ENCODE data around the gene RAB31. TPM values are rescaled to one million over a fixed set of nuclear protein-coding genes. Genes with fewer than 3 reads are reported as not detected.

The RAB31 gene
- total and polyA plus RNA-seq, 8 donors, result 1.4 to 28.2 (median 4.5) TPM

DNA sequence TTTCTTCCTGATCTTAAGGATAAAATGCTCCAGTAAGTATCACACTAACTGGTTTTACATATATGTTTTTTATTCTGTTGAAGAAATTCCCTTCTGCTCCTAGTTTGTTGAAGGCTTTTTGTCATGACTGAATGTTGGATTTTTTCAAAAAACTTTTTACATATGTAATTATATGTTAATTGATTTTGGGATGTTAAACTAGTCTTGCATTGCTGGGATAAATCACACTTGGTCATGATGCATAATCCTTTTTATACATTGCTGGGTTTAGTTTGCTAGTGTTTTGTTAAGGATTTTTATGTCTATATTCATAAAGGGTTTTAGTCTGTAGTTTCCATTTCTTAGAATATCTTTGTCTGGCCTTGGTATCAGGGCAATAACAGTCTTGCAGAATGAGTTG is 112.0 kb downstream of the RAB31 start:
- Histone ChIP-seq H3K27ac (no peak overlapping the region), H3K9me3 (no peaks in the 10 kb centered on the region), H3K4me1 (peaks cover 0 to 7% (median 0%) of the 10 kb centered on the region in 3 donors), H3K36me3 (no peaks in the 10 kb centered on the region), H3K4me3 (no peak overlapping the region), H3K27me3 (no peaks in the 10 kb centered on the region)
- ATAC-seq (no peak), DNase-seq (no peak), FAIRE-seq (no peak)
- TF ChIP-seq, protein P1, sequence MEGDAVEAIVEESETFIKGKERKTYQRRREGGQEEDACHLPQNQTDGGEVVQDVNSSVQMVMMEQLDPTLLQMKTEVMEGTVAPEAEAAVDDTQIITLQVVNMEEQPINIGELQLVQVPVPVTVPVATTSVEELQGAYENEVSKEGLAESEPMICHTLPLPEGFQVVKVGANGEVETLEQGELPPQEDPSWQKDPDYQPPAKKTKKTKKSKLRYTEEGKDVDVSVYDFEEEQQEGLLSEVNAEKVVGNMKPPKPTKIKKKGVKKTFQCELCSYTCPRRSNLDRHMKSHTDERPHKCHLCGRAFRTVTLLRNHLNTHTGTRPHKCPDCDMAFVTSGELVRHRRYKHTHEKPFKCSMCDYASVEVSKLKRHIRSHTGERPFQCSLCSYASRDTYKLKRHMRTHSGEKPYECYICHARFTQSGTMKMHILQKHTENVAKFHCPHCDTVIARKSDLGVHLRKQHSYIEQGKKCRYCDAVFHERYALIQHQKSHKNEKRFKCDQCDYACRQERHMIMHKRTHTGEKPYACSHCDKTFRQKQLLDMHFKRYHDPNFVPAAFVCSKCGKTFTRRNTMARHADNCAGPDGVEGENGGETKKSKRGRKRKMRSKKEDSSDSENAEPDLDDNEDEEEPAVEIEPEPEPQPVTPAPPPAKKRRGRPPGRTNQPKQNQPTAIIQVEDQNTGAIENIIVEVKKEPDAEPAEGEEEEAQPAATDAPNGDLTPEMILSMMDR (IDR thresholded peaks at IDR 0.05), result no peak
- intact Hi-C loops (cut with DNase I), result no loop called here

GRCh38 chr18:9820719-9821118 is 112.6 kb downstream of the RAB31 start:
- ATAC-seq (no peak), FAIRE-seq (no peak), DNase-seq (no peak)
- H3K36me3 ChIP-seq, result no peaks in the 10 kb centered on the region
- no peaks in the 10 kb centered on the region for H3K27me3 ChIP-seq
- TF ChIP-seq, protein P1 (IDR thresholded peaks at IDR 0.05), result no peak
- no peaks in the 10 kb centered on the region for H3K9me3 ChIP-seq
- H3K4me1 ChIP-seq, result peaks cover 0 to 13% (median 0%) of the 10 kb centered on the region in 3 donors
- intact Hi-C loops (cut with DNase I), result no loop called here
- WGBS, 2 donors, result 75 to 82% methylated on average over 4 of the region's 4 CpGs
- no peak overlapping the region for H3K4me3 ChIP-seq
- H3K27ac ChIP-seq, result no peak overlapping the region

- ATAC-seq (no peak), FAIRE-seq (no peak), DNase-seq (no peak)
- TF ChIP-seq, protein P1 (IDR thresholded peaks at IDR 0.05), result no peak
- Histone ChIP-seq H3K4me3 (no peak overlapping the region), H3K9me3 (no peaks in the 10 kb centered on the region), H3K27ac (no peak overlapping the region), H3K27me3 (no peaks in the 10 kb centered on the region), H3K36me3 (no peaks in the 10 kb centered on the region), H3K4me1 (peaks cover 0 to 15% (median 0%) of the 10 kb centered on the region in 3 donors)
- 85 to 87% methylated on average over 11 of the region's 11 CpGs for WGBS, 2 donors
- intact Hi-C loops (cut with DNase I), result no loop called here
Measured at GRCh38 chr18:9822587-9823185, 114.6 kb downstream of the RAB31 start.

- H3K4me1 ChIP-seq, result peaks cover 0 to 15% (median 0%) of the 10 kb centered on the region in 3 donors
- intact Hi-C loops (cut with DNase I), result no loop called here
- H3K27ac ChIP-seq, result no peak overlapping the region
- no peaks in the 10 kb centered on the region for H3K27me3 ChIP-seq
- no peaks in the 10 kb centered on the region for H3K36me3 ChIP-seq
- no peak for DNase-seq
- FAIRE-seq, result no peak
- TF ChIP-seq, protein P1 (IDR thresholded peaks at IDR 0.05), result no peak
- no peak overlapping the region for H3K4me3 ChIP-seq
- 52% methylated on average over 4 of the region's 4 CpGs for WGBS, 2 donors
- no peaks in the 10 kb centered on the region for H3K9me3 ChIP-seq
- ATAC-seq, result no peak
Measured at GRCh38 chr18:9823805-9824473, 115.8 kb downstream of the RAB31 start.

DNA sequence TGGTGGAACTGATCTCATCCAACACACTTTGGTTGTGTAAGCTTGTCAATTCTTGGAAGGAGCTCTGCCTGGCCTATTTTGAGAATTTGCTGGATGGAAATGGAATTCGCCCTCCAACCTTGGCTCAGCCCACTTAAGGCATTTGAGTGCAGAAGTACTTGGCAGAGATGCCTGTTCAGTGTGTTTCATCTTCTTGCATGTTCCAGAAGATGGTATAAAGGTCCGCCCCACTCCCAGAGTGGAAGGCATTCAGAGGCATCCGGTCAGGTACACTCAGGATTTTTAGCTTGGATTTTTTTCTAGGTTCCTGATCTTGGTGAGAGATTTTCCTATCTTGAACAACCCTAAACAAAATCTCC is 116.4 kb downstream of the RAB31 start:
- TF ChIP-seq, protein P1 (IDR thresholded peaks at IDR 0.05), result no peak
- FAIRE-seq (no peak), DNase-seq (no peak), ATAC-seq (peak in 1 of 4 donors; percentile 17)
- Histone ChIP-seq H3K36me3 (no peaks in the 10 kb centered on the region), H3K4me1 (peaks cover 0 to 15% (median 0%) of the 10 kb centered on the region in 3 donors), H3K27me3 (no peaks in the 10 kb centered on the region), H3K9me3 (no peaks in the 10 kb centered on the region), H3K4me3 (no peak overlapping the region), H3K27ac (peak overlapping the region in 1 of 4 donors; percentile 48)
- WGBS, 2 donors, result 84 to 85% methylated on average over 3 of the region's 3 CpGs
- intact Hi-C loops (cut with DNase I), result no loop called here

Data from pancreas (tissue), 10 donors.